Neutrophil (primary cell): ENCODE results near the gene PRPF6.
"Not testable (repeated sequence)": the region's sequence is repeated elsewhere in the genome, so short reads cannot be mapped to it uniquely, and the experiment has no call there.

Source experiments
- H3K27ac ChIP-seq: fragments of 200-600 bp; sonication (generic); 2 replicates; pipeline ENCODE4 v1.5.1; 2016; ENCODE audit warnings: mild to moderate bottlenecking, moderate library complexity
- H3K27me3 ChIP-seq: fragments of 200-600 bp; sonication (generic); 2 replicates; pipeline ENCODE4 v1.6.0; 2016; ENCODE audit warnings: mild to moderate bottlenecking
- H3K36me3 ChIP-seq: fragments of 200-600 bp; sonication (generic); 2 replicates; pipeline ENCODE4 v1.5.1; 2017
- H3K4me1 ChIP-seq, 2 experiments: fragments of 200-600 bp in 1 of 2; sonication (generic) in 1 of 2; 1 replicate in 1 of 2; 2 replicates in 1 of 2; pipeline versions ENCODE4 v1.5.1 to v1.6.1; 2013 to 2016; ENCODE audit warnings: low read depth in 1 of 2, low read length in 1 of 2, mild to moderate bottlenecking in 1 of 2, moderate library complexity in 1 of 2; ENCODE audit not compliant: control insufficient read depth in 1 of 2, insufficient read depth in 1 of 2
- H3K4me3 ChIP-seq, 2 experiments: fragments of 200-600 bp in 1 of 2; sonication (generic) in 1 of 2; 1 replicate in 1 of 2; 2 replicates in 1 of 2; pipeline ENCODE4 v1.5.1; 2013 to 2016; ENCODE audit warnings: low read depth in 1 of 2, low read length in 1 of 2, mild to moderate bottlenecking in 1 of 2, moderate library complexity in 1 of 2
- H3K9me3 ChIP-seq: fragments of 200-600 bp; sonication (generic); 2 replicates; pipeline ENCODE4 v1.5.1; 2016
- CTCF ChIP-seq: fragments of 200-600 bp; sonication (generic); IDR thresholded peaks from 2 replicates; pipeline ENCODE4 v1.5.1; 2016; ENCODE audit warnings: antibody characterized with exemption

PRPF6 gene

GRCh38 chr20:64006902-64007301 is 26.0 kb downstream of the PRPF6 start:
- no peaks in the 10 kb centered on the region for H3K27me3 ChIP-seq
- H3K4me1 ChIP-seq, result no peaks in the 10 kb centered on the region
- peaks cover 79% of the 10 kb centered on the region for H3K36me3 ChIP-seq
- no peak overlapping the region for H3K27ac ChIP-seq
- H3K4me3 ChIP-seq, result no peak overlapping the region
- no peak for TF ChIP-seq CTCF
- H3K9me3 ChIP-seq, result no peaks in the 10 kb centered on the region

GRCh38 chr20:64009811-64010387 is 29.0 kb downstream of the PRPF6 start:
- no peak overlapping the region for H3K4me3 ChIP-seq
- H3K27ac ChIP-seq, result no peak overlapping the region
- no peaks in the 10 kb centered on the region for H3K9me3 ChIP-seq
- H3K36me3 ChIP-seq, result peaks cover 71% of the 10 kb centered on the region
- no peaks in the 10 kb centered on the region for H3K4me1 ChIP-seq
- H3K27me3 ChIP-seq, result no peaks in the 10 kb centered on the region
- no peak for TF ChIP-seq CTCF

- H3K27ac ChIP-seq, result no peak overlapping the region
- no peak for TF ChIP-seq CTCF
- peaks cover 72% of the 10 kb centered on the region for H3K36me3 ChIP-seq
- H3K4me3 ChIP-seq, result no peak overlapping the region
- H3K9me3 ChIP-seq, result no peaks in the 10 kb centered on the region
- no peaks in the 10 kb centered on the region for H3K4me1 ChIP-seq
- no peaks in the 10 kb centered on the region for H3K27me3 ChIP-seq
Observed at GRCh38 chr20:64010711-64011237, 29.8 kb downstream of the PRPF6 start.

- no peak for TF ChIP-seq CTCF
- H3K27me3 ChIP-seq, result no peaks in the 10 kb centered on the region
- no peaks in the 10 kb centered on the region for H3K9me3 ChIP-seq
- no peak overlapping the region for H3K4me3 ChIP-seq
- H3K4me1 ChIP-seq, result no peaks in the 10 kb centered on the region
- H3K27ac ChIP-seq, result no peak overlapping the region
- peaks cover 74% of the 10 kb centered on the region for H3K36me3 ChIP-seq
Observed at GRCh38 chr20:64011366-64011779, 30.4 kb downstream of the PRPF6 start.

- not testable (repeated sequence) for H3K27me3 ChIP-seq, H3K9me3 ChIP-seq, H3K4me1 ChIP-seq, H3K27ac ChIP-seq, H3K4me3 ChIP-seq
- H3K36me3 ChIP-seq, result peaks cover 77% of the 10 kb centered on the region
Observed at GRCh38 chr20:64012385-64013154, 31.6 kb downstream of the PRPF6 start.

- H3K36me3 ChIP-seq, result peaks cover 86% of the 10 kb centered on the region
Observed at GRCh38 chr20:64015635-64016034, 34.7 kb downstream of the PRPF6 start.

More at GRCh38 chr20:64015635-64016034, 34.7 kb downstream of the PRPF6 start:
- Histone ChIP-seq H3K27me3 (no peaks in the 10 kb centered on the region), H3K4me3 (no peak overlapping the region), H3K4me1 (peaks cover 8 to 12% of the 10 kb centered on the region in 2 experiments), H3K9me3 (no peaks in the 10 kb centered on the region), H3K27ac (no peak overlapping the region)
- TF ChIP-seq CTCF, result no peak
